SU-DHL-6 (cell line): ENCODE data around the gene PAPSS1.

Source experiments
- EZH2phosphoT487 ChIP-seq: fragments of 200-600 bp; sonication (generic), shearing (Covaris generic); conservative IDR thresholded peaks from 2 replicates; pipeline ENCODE4 v1.6.1; 2018; ENCODE audit warnings: mild to moderate bottlenecking, antibody characterized with exemption, low read length, moderate library complexity, mixed read lengths
- TF ChIP-seq, protein P1 (sequence below): fragments of 200-600 bp; sonication (generic); IDR thresholded peaks from one replicate; pipeline ENCODE4 v1.5.1; 2017; ENCODE audit warnings: antibody characterized with exemption, mild to moderate bottlenecking, low read length, moderate library complexity; ENCODE audit not compliant: insufficient read depth, poor library complexity, severe bottlenecking

DNA sequence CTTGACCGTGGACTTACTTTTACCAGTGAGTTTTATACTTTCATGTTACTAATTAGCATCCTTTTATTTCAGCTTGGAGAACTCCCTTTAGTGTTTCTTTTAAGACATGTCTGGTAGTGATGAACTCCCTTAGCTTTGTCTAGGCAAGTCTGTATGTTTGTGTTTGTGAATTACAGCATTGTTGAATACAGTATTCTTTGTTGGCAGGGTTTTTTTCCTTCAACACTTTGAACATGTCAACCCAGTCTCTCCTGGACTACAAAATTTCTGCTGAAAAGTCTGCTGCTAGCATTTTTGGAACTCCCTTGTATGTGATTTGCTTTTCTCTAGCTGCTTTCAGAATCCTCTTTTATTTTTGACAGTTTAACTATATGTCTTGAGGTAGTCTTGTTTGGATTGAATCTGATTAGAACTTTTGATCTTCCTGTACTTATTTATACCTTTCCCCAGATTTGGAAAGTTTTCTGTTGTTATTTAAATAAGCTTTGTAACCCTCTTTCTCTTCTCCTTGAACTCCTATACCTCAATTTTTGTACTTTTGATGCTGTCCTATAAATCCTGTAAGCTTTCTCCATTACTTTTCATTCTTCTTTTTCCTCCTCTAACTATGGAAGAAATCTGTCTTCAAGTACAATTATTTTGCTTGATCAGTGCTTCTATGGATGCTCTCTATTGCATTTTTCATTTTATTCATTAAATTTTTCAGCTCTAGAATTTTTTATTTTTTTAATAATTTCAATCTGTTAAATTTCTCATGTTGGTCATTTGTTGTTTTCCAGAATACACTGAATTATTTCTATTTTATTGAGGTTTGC, 14.1 kb downstream of the PAPSS1 start:
- TF ChIP-seq, protein P1, sequence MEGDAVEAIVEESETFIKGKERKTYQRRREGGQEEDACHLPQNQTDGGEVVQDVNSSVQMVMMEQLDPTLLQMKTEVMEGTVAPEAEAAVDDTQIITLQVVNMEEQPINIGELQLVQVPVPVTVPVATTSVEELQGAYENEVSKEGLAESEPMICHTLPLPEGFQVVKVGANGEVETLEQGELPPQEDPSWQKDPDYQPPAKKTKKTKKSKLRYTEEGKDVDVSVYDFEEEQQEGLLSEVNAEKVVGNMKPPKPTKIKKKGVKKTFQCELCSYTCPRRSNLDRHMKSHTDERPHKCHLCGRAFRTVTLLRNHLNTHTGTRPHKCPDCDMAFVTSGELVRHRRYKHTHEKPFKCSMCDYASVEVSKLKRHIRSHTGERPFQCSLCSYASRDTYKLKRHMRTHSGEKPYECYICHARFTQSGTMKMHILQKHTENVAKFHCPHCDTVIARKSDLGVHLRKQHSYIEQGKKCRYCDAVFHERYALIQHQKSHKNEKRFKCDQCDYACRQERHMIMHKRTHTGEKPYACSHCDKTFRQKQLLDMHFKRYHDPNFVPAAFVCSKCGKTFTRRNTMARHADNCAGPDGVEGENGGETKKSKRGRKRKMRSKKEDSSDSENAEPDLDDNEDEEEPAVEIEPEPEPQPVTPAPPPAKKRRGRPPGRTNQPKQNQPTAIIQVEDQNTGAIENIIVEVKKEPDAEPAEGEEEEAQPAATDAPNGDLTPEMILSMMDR, result no peak
- TF ChIP-seq EZH2phosphoT487, result no peak
